Measurements from ENCODE around the gene UTF1.

Gene UTF1

DNA sequence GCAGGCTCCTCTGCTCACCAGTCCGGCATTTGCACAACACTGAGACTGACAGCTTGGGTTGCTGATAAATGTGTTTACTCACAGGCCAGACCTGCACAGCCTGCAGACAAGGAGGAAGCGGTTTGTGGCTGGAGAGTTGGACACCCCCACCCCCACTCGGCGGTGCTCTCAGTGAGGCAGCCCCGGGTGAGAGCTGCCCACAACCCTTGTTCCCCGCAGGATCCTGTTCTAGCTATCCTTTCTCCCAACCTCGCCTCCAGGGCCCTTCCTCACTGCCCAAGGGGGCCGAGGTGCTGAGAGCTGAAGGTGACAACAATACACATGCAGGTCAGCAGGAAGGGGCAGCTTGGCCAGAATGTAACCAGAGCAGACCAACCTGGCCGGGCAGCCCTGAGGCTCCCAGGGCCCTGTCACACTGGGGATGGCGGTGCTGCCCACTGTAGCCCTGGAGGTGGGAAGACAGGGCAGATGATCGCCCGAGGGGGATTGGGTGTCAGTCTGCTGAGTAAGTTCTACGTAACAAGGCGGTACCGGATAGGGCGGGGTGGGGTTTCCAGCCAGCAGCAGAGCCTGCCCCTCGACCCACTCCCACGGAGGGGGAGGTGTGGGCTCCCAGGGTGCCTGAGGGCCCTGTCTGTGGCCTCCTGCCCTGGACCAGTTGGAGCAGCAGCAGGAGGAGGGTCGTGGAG lies 48.7 kb downstream of the UTF1 start:
- DNase-seq (ENCODE audit: extremely low read depth, low read depth): no peak
- TF ChIP-seq, protein P1, sequence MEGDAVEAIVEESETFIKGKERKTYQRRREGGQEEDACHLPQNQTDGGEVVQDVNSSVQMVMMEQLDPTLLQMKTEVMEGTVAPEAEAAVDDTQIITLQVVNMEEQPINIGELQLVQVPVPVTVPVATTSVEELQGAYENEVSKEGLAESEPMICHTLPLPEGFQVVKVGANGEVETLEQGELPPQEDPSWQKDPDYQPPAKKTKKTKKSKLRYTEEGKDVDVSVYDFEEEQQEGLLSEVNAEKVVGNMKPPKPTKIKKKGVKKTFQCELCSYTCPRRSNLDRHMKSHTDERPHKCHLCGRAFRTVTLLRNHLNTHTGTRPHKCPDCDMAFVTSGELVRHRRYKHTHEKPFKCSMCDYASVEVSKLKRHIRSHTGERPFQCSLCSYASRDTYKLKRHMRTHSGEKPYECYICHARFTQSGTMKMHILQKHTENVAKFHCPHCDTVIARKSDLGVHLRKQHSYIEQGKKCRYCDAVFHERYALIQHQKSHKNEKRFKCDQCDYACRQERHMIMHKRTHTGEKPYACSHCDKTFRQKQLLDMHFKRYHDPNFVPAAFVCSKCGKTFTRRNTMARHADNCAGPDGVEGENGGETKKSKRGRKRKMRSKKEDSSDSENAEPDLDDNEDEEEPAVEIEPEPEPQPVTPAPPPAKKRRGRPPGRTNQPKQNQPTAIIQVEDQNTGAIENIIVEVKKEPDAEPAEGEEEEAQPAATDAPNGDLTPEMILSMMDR (IDR thresholded peaks at IDR 0.05; ENCODE audit: low read depth, low read length): no peak

DNA sequence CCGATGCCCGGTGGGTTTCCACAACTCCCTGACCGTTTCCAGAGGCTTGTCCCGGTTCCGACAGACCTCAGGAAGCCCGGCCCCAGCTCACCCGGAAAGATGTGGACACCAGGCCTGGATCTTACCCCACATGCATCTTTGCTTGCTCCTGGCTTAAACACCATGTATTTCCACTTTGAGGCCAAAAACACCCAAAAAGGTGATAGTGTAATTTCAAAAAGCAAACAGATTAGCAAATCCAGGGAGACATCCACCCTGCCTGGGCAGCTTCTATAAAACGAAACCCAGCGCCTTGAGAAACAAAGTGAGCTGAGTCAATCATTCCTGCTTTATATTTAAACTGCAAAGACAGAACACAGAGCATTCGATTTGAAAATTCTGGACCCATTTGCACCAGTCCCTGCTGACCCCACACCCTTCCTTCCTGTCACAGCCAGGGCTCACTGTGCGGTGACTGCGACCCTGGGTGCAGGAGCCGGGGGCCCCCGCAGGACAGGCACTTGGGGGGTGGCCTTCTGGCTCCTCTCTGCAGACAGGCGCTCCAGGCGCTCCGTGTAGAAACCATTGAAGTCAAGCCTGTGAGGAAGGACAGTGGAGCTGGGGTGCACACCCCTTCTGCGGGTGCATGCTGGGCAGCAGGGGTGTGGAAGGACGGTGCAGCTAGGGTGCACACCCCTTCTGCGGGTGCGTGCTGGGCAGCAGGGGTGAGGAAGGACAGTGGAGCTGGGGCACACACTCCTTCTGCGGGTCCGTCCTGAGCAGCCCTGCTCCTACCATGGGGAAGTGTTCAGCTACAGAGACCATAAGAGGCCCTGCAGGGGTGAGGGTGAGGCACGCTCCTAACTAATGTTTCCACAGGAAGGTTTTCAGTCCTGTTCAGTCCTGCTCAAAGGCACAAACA lies 49.6 kb downstream of the UTF1 start:
- DNase-seq (ENCODE audit: extremely low read depth, low read depth): no peak
- TF ChIP-seq, protein P1 (IDR thresholded peaks at IDR 0.05; ENCODE audit: low read depth, low read length): no peak

DNA sequence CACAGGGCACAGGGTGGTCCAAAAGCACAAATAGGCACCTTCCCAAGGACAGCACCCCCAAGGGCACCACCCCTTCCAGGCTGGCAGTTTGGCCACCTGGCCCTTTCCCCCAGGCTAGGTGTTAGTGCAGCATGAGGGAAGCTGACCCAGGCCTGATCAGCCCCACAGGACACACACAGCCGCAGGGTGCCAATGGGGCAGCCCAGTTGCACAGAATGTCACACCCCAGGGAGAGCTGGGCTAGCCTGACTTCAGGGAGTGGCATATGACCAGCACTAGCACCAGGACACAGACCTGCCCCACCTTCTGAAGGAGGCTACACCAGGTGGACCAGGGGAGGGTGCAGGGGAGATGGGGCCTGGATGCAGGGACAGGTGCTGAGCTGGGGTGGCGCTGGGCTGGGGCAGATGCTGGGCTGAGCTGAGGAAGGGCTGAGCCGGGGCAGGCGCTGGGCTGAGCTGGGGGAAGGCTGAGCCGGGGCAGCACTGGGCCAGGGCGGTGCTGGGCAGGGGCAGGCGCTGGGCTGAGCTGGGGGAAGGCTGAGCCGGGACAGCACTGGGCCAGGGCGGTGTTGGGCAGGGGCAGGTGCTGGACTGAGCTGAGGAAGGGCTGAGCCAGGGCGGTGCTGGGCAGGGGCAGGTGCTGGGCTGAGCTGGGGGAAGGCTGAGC lies 50.5 kb downstream of the UTF1 start:
- TF ChIP-seq, protein P1 (IDR thresholded peaks at IDR 0.05; ENCODE audit: low read depth, low read length): no peak
- DNase-seq (ENCODE audit: extremely low read depth, low read depth): no peak

DNA sequence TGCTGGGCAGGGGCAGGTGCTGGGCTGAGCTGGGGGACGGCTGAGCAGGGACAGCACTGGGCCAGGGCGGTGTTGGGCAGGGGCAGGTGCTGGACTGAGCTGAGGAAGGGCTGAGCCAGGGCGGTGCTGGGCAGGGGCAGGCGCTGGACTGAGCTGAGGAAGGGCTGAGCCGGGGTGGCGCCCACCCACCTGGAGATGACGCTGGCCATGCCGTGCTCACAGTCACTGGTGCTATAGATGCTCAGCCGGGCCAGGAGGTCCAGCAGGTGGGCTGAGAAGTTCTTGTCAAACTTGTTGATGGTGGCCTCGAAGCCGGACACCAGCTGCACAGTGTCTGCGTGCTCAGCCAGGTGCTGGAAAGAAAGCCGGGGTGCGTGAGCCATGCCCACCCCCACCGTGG lies 51.1 kb downstream of the UTF1 start:
- DNase-seq (ENCODE audit: extremely low read depth, low read depth): no peak
- TF ChIP-seq, protein P1 (IDR thresholded peaks at IDR 0.05; ENCODE audit: low read depth, low read length): no peak
